Body of pancreas (tissue), 4 donors: ENCODE data around the gene RND1.

Experiments
- POLR2A ChIP-seq, 3 donors: fragments of 450-650 bp; IDR thresholded peaks; one replicate each; pipeline ENCODE4 v1.6.1; 2016; ENCODE audit warnings: antibody characterized with exemption in 3 of 3, mild to moderate bottlenecking in 2 of 3
- TF ChIP-seq, protein P1 (sequence below), 7 experiments: fragments of 450-650 bp in 4 of 7; fragments of 200-600 bp in 3 of 7; sonication (generic) in 3 of 7; IDR thresholded peaks; one replicate each; pipeline ENCODE4 v1.5.1; 2016 to 2019; ENCODE audit warnings: antibody characterized with exemption in 7 of 7

DNA sequence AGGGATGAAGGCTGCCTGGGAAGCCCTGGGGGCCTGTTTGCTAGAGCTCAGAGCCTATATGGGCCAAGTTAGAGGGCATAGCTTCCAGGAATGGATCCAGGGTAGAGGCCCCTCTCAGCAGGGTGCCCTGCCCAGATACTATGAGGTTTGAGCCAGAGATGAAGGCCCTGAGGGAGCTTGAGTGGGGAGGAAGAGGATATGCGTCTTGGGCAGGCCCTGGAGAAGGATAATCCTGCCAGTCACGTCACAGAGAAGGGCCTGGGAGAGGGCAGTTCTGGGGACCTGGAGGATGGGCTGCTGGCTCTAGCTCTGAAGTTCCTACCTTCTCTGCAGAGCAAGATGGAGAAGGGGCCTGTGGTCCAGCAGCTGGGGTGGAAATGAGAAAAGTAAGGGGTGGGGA, 53.3 kb downstream of the RND1 start:
- TF ChIP-seq, protein P1, sequence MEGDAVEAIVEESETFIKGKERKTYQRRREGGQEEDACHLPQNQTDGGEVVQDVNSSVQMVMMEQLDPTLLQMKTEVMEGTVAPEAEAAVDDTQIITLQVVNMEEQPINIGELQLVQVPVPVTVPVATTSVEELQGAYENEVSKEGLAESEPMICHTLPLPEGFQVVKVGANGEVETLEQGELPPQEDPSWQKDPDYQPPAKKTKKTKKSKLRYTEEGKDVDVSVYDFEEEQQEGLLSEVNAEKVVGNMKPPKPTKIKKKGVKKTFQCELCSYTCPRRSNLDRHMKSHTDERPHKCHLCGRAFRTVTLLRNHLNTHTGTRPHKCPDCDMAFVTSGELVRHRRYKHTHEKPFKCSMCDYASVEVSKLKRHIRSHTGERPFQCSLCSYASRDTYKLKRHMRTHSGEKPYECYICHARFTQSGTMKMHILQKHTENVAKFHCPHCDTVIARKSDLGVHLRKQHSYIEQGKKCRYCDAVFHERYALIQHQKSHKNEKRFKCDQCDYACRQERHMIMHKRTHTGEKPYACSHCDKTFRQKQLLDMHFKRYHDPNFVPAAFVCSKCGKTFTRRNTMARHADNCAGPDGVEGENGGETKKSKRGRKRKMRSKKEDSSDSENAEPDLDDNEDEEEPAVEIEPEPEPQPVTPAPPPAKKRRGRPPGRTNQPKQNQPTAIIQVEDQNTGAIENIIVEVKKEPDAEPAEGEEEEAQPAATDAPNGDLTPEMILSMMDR (IDR thresholded peaks at IDR 0.05), result no peak
- no peak for TF ChIP-seq POLR2A (IDR thresholded peaks at IDR 0.05)
